HG03280 (cell line): ENCODE data around the gene MYBPC2.

Experiments
- ATAC-seq: cut with Tn5 transposase; IDR thresholded peaks from one replicate; pipeline ENCODE4 v1.9.1; 2021; ENCODE audit warnings: mild to moderate bottlenecking, moderate library complexity; ENCODE audit not compliant: unreplicated experiment

MYBPC2 gene

GRCh38 chr19:50496189-50497021, 63.7 kb downstream of the MYBPC2 start:
- ATAC-seq = no peak

- no peak for ATAC-seq
These were observed 64.3 kb downstream of the MYBPC2 start for GRCh38 chr19:50497022-50497405.

- no peak for ATAC-seq
These were observed 65.7 kb downstream of the MYBPC2 start for GRCh38 chr19:50498219-50499056.

- ATAC-seq = no peak
These were observed 67.5 kb downstream of the MYBPC2 start for GRCh38 chr19:50500060-50500752.

- no peak for ATAC-seq
These were observed 68.1 kb downstream of the MYBPC2 start for GRCh38 chr19:50500753-50501151.

GRCh38 chr19:50501186-50501567, 68.5 kb downstream of the MYBPC2 start:
- no peak for ATAC-seq

- no peak for ATAC-seq
These were observed 69.1 kb downstream of the MYBPC2 start for GRCh38 chr19:50501568-50502475.

- ATAC-seq = no peak
These were observed 73.3 kb downstream of the MYBPC2 start for GRCh38 chr19:50505856-50506611.

GRCh38 chr19:50506700-50507099, 74.0 kb downstream of the MYBPC2 start:
- no peak for ATAC-seq

- ATAC-seq = no peak
These were observed 74.7 kb downstream of the MYBPC2 start for GRCh38 chr19:50507376-50507775.

- ATAC-seq = no peak
These were observed 76.1 kb downstream of the MYBPC2 start for GRCh38 chr19:50508843-50509190.

GRCh38 chr19:50509366-50509765, 76.7 kb downstream of the MYBPC2 start:
- no peak for ATAC-seq

- no peak for ATAC-seq
These were observed 77.5 kb downstream of the MYBPC2 start for GRCh38 chr19:50510121-50510670.

GRCh38 chr19:50510700-50511068, 78.0 kb downstream of the MYBPC2 start:
- no peak for ATAC-seq

GRCh38 chr19:50511069-50511822, 78.6 kb downstream of the MYBPC2 start, which contains the start of gene JOSD2:
Gene JOSD2 (minus strand): TSS chr19:50511191. CDS start chr19:50510431, 760 bp downstream.
- peak; percentile 90 for ATAC-seq

- no peak for ATAC-seq
These were observed 79.7 kb downstream of the MYBPC2 start for GRCh38 chr19:50512112-50512998.

GRCh38 chr19:50512999-50513745, 80.5 kb downstream of the MYBPC2 start:
- ATAC-seq = no peak
